Measurements from ENCODE around the gene ZDHHC11B.

Gene ZDHHC11B

GRCh38 chr5:761059-761771, 23.3 kb downstream of the ZDHHC11B start:
- H3K36me3 ChIP-seq (ENCODE audit: control insufficient read depth in 2 of 2, insufficient read depth in 1 of 2, low read length in 2 of 2), result peaks cover 0 to 7% of the 10 kb centered on the region in 2 experiments; a peak in 1 of 3 replicates
- H3K4me3 ChIP-seq (ENCODE audit: low read depth, low read length), result no peak overlapping the region
- H3K27ac ChIP-seq (ENCODE audit: extremely low read depth, low read depth, low read length), result no peak overlapping the region
- H3K4me1 ChIP-seq (ENCODE audit: control insufficient read depth, insufficient read depth, low read length), result no peaks in the 10 kb centered on the region
- no peaks in the 10 kb centered on the region for H3K9me3 ChIP-seq (ENCODE audit: control insufficient read depth, insufficient read depth, low read depth, low read length)
- no peak for TF ChIP-seq ZNF146 (tag by site-specific recombination; IDR thresholded peaks at IDR 0.05)
- TF ChIP-seq ZSCAN30 (tag by site-specific recombination; IDR thresholded peaks at IDR 0.05), result no peak
- no peak for TF ChIP-seq SETDB1 (IDR thresholded peaks at IDR 0.05; ENCODE audit: insufficient read length, low read length)
- TF ChIP-seq ZNF214 (tag by site-specific recombination; IDR thresholded peaks at IDR 0.05; ENCODE audit: borderline replicate concordance), result no peak
- TF ChIP-seq ZNF335 (tag by site-specific recombination; conservative IDR thresholded peaks at IDR 0.05), result no peak
- TF ChIP-seq ZNF354C (tag by site-specific recombination; IDR thresholded peaks at IDR 0.05; ENCODE audit: borderline replicate concordance, low read depth), result no peak
- no peak for TF ChIP-seq ZNF449 (tag by site-specific recombination; IDR thresholded peaks at IDR 0.05)
- TF ChIP-seq ZNF791 (tag by site-specific recombination; IDR thresholded peaks at IDR 0.05), result no peak
- no peak for TF ChIP-seq ZBTB21 (tag by site-specific recombination; IDR thresholded peaks at IDR 0.05)
- ChIA-PET CTCF (no interaction called here), POLR2A (no interaction called here)

GRCh38 chr5:760363-761058, 24.0 kb downstream of the ZDHHC11B start:
- peaks cover 0 to under 1% of the 10 kb centered on the region in 2 experiments; a peak in 1 of 3 replicates for H3K36me3 ChIP-seq (ENCODE audit: control insufficient read depth in 2 of 2, insufficient read depth in 1 of 2, low read length in 2 of 2)
- no peaks in the 10 kb centered on the region for H3K4me1 ChIP-seq (ENCODE audit: control insufficient read depth, insufficient read depth, low read length)
- POLR2A ChIA-PET, result no interaction called here
- no peaks in the 10 kb centered on the region for H3K9me3 ChIP-seq (ENCODE audit: control insufficient read depth, insufficient read depth, low read depth, low read length)
- no peak overlapping the region for H3K4me3 ChIP-seq (ENCODE audit: low read depth, low read length)
- CTCF ChIA-PET, result no interaction called here
- H3K27ac ChIP-seq (ENCODE audit: extremely low read depth, low read depth, low read length), result no peak overlapping the region
- TF ChIP-seq ZNF791 (tag by site-specific recombination; IDR thresholded peaks at IDR 0.05), result no peak
- TF ChIP-seq, protein P1, sequence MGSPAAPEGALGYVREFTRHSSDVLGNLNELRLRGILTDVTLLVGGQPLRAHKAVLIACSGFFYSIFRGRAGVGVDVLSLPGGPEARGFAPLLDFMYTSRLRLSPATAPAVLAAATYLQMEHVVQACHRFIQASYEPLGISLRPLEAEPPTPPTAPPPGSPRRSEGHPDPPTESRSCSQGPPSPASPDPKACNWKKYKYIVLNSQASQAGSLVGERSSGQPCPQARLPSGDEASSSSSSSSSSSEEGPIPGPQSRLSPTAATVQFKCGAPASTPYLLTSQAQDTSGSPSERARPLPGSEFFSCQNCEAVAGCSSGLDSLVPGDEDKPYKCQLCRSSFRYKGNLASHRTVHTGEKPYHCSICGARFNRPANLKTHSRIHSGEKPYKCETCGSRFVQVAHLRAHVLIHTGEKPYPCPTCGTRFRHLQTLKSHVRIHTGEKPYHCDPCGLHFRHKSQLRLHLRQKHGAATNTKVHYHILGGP (tag by site-specific recombination; IDR thresholded peaks at IDR 0.05), result no peak
- TF ChIP-seq ZNF623 (tag by site-specific recombination; IDR thresholded peaks at IDR 0.05), result no peak
- TF ChIP-seq ZNF561 (tag by site-specific recombination; IDR thresholded peaks at IDR 0.05; ENCODE audit: borderline replicate concordance), result no peak
- TF ChIP-seq ZNF324 (tag by site-specific recombination; IDR thresholded peaks at IDR 0.05), result no peak
- TF ChIP-seq ZNF530 (tag by site-specific recombination; IDR thresholded peaks at IDR 0.05; ENCODE audit: low read depth), result no peak
- TF ChIP-seq YY2 (tag by site-specific recombination; IDR thresholded peaks at IDR 0.05), result no peak
- TF ChIP-seq ZNF302 (tag by site-specific recombination; IDR thresholded peaks at IDR 0.05; ENCODE audit: low read depth), result no peak
- no peak for TF ChIP-seq ZNF140 (tag by site-specific recombination; IDR thresholded peaks at IDR 0.05)
- TF ChIP-seq ZNF354C (tag by site-specific recombination; IDR thresholded peaks at IDR 0.05; ENCODE audit: borderline replicate concordance, low read depth), result no peak

DNA sequence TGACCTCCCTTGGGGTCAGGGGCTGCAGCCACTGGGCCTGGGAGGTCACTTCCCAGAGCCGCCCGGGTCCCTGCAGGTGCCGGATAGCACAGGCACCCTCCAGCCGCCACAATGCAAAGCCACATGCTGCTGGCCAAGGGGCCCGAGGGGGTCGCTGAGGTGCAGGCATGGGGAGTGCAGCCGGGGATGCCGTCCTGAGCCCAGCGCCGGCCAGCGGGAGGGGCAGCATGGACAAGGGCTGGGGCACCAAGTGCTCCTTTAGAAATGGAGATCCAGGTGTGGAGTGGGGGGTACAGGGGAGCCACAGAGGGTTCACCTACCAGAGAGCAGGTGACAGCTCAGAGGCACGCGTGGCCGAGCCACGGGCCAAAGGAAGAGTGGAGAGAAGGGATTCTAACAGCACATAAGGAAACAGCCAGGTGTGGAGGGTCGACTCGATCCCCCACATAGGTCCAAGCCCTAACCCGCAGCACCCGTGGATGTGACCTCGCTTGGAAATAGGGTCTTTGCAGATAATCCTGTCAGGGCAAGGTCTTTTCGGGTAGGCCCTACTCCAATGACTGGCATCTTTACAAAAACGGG, 24.7 kb downstream of the ZDHHC11B start:
- TF ChIP-seq ZNF426 (tag by site-specific recombination; IDR thresholded peaks at IDR 0.05) (no peak), BCL11B (tag by site-specific recombination; IDR thresholded peaks at IDR 0.05; ENCODE audit: low read depth) (peak; percentile 27; the same call in 1 of the 2 replicates)
- H3K4me1 ChIP-seq (ENCODE audit: control insufficient read depth, insufficient read depth, low read length), result no peaks in the 10 kb centered on the region
- POLR2A ChIA-PET, result no interaction called here
- H3K4me3 ChIP-seq (ENCODE audit: low read depth, low read length), result no peak overlapping the region
- H3K36me3 ChIP-seq (ENCODE audit: control insufficient read depth in 2 of 2, insufficient read depth in 1 of 2, low read length in 2 of 2), result no peaks in the 10 kb centered on the region
- no peaks in the 10 kb centered on the region for H3K9me3 ChIP-seq (ENCODE audit: control insufficient read depth, insufficient read depth, low read depth, low read length)
- CTCF ChIA-PET, result no interaction called here
- no peak overlapping the region for H3K27ac ChIP-seq (ENCODE audit: extremely low read depth, low read depth, low read length)
